OCI-LY7 (cell line): Measurements from ENCODE around the gene CCNC. TPM values are rescaled to one million over a fixed set of nuclear protein-coding genes. Genes with fewer than 3 reads are reported as not detected.

Experiments
- BruUV-seq: library from RNA; stranded (reverse); fragments of 400-500 nt; replicated peaks from 2 replicates; lab custom pipeline; 2021; lab: Mats Ljungman, UMichigan
- CTCF ChIA-PET: fragments of 300-600 bp; sonication (Branson Sonifier 250); formaldehyde crosslinking; loops from one replicate; lab custom pipeline; 2022; ENCODE audit warnings: antibody characterized with exemption; ENCODE audit not compliant: unreplicated experiment; lab: Charles Lee
- POLR2A ChIA-PET: fragments of 300-600 bp; sonication (Branson Sonifier 250); formaldehyde crosslinking; loops from one replicate; lab custom pipeline; 2022; ENCODE audit warnings: antibody characterized with exemption; lab: Charles Lee
- DNase-seq: peaks from one replicate; pipeline ENCODE4 v3.0.0-alpha.2; 2015; ENCODE audit warnings: low spot score
- H2AFZ ChIP-seq: fragments of 200-600 bp; sonication (generic), shearing (Covaris generic); 2 replicates; pipeline ENCODE4 v1.6.1; 2014; ENCODE audit warnings: mild to moderate bottlenecking, antibody characterized with exemption, low read length, moderate library complexity
- H3K27ac ChIP-seq: fragments of 200-600 bp; sonication (generic); 2 replicates; pipeline ENCODE4 v1.5.1; 2014; ENCODE audit warnings: mixed run types, low read depth, mild to moderate bottlenecking, moderate library complexity, low read length, inconsistent platforms; ENCODE audit not compliant: poor library complexity, severe bottlenecking
- H3K36me3 ChIP-seq: fragments of 200-600 bp; sonication (generic); 2 replicates; pipeline ENCODE4 v1.6.1; 2014; ENCODE audit warnings: mild to moderate bottlenecking, antibody characterized with exemption, low read length, moderate library complexity, mixed read lengths; ENCODE audit not compliant: insufficient read depth
- H3K4me1 ChIP-seq: fragments of 200-600 bp; sonication (generic); 2 replicates; pipeline ENCODE4 v1.5.1; 2014; ENCODE audit warnings: mild to moderate bottlenecking, low read length; ENCODE audit not compliant: insufficient read depth, poor library complexity, severe bottlenecking
- H3K4me2 ChIP-seq: fragments of 200-600 bp; sonication (generic); 2 replicates; pipeline ENCODE4 v1.6.1; 2014; ENCODE audit warnings: mild to moderate bottlenecking, low read length
- H3K4me3 ChIP-seq: fragments of 200-600 bp; sonication (generic); 2 replicates; pipeline ENCODE4 v1.5.1; 2014; ENCODE audit warnings: mild to moderate bottlenecking, low read depth, low read length; ENCODE audit not compliant: poor library complexity, severe bottlenecking
- H3K79me2 ChIP-seq: fragments of 200-600 bp; sonication (generic); 2 replicates; pipeline ENCODE4 v1.6.1; 2016; ENCODE audit warnings: low read depth, mild to moderate bottlenecking, low read length, moderate library complexity, mixed read lengths; ENCODE audit not compliant: insufficient read depth
- H3K9me2 ChIP-seq: fragments of 200-600 bp; sonication (generic); 2 replicates; pipeline ENCODE4 v1.6.1; 2016; ENCODE audit warnings: mild to moderate bottlenecking, low read length, mixed read lengths; ENCODE audit not compliant: insufficient read depth
- H3K9me3 ChIP-seq: fragments of 200-600 bp; sonication (generic); 2 replicates; pipeline ENCODE4 v1.6.1; 2014; ENCODE audit warnings: mild to moderate bottlenecking, mixed run types, low read length, mixed read lengths
- H4K20me1 ChIP-seq: fragments of 200-600 bp; sonication (generic); 2 replicates; pipeline ENCODE4 v1.6.1; 2014; ENCODE audit warnings: mild to moderate bottlenecking, antibody characterized with exemption, low read length, moderate library complexity, mixed read lengths; ENCODE audit not compliant: insufficient read depth
- CTCF ChIP-seq: fragments of 200-600 bp; sonication (generic); conservative IDR thresholded peaks from 2 replicates; pipeline ENCODE4 v1.5.1; 2014; ENCODE audit warnings: mild to moderate bottlenecking, antibody characterized with exemption, low read length, moderate library complexity, mixed read lengths
- EZH2phosphoT487 ChIP-seq: fragments of 200-600 bp; sonication (generic); IDR thresholded peaks from 2 replicates; pipeline ENCODE4 v1.6.1; 2018; ENCODE audit warnings: low read depth, borderline replicate concordance, mild to moderate bottlenecking, mixed run types, antibody characterized with exemption, low read length, moderate library complexity, mixed read lengths
- intact Hi-C: fragments of 100-400 bp; cut with micrococcal nuclease; formaldehyde crosslinking; loops from one replicate; pipeline ENCODE4 v1.10.0; 2022; ENCODE audit not compliant: unreplicated experiment
- total RNA-seq, 2 experiments: library from RNA; depleted of rRNA in 1 of 2; stranded (reverse); fragments of >200 nt in 1 of 2; shearing (Covaris generic) in 1 of 2; gene quantifications; 2 replicates each; pipeline ENCODE4 v1.2.3, GENCODE V29; 2014 to 2022

Gene CCNC
- total RNA-seq, 2 experiments from 2014 or later, result 58.4 to 91.9 TPM

- peak overlapping the region; percentile 82 for H3K4me3 ChIP-seq
- CTCF ChIA-PET, result interaction anchor here (1.0 kb wide), 1 partner anchor 26 kb away, joined by 4 read pairs; no protein-coding TSS in a partner anchor
- BruUV-seq, result TSS peak; percentile 72
- peaks cover 19% of the 10 kb centered on the region for H3K4me1 ChIP-seq
- intact Hi-C loops, result loop anchor here (1.0 to 2.0 kb wide), 2 partner anchors 47 to 96 kb away; partner anchors contain the start of genes CCNC and PNISR
- H3K79me2 ChIP-seq, result no peaks in the 10 kb centered on the region
- H3K4me2 ChIP-seq, result peak overlapping the region; percentile 79
- TF ChIP-seq CTCF (peak; percentile 88), EZH2phosphoT487 (no peak)
- H3K36me3 ChIP-seq, result no peaks in the 10 kb centered on the region
- peak overlapping the region; percentile 60 for H3K27ac ChIP-seq
- no peaks in the 10 kb centered on the region for H3K9me2 ChIP-seq
- no peaks in the 10 kb centered on the region for H3K9me3 ChIP-seq
- DNase-seq, result peak; percentile 81
- peak overlapping the region; percentile 78 for H2AFZ ChIP-seq
- no peaks in the 10 kb centered on the region for H4K20me1 ChIP-seq
- POLR2A ChIA-PET, result interaction anchor here (0.6 to 3.8 kb wide), 6 partner anchors 10 to 47 kb away, joined by 3 to 25 read pairs (median 5); partner anchors contain the start of gene CCNC
Measured at GRCh38 chr6:99520855-99521632, 47.4 kb downstream of the CCNC start.

GRCh38 chr6:99519446-99519845 is 49.0 kb downstream of the CCNC start:
- ChIA-PET CTCF (no interaction called here), POLR2A (interaction anchor here (0.7 to 3.8 kb wide), 5 partner anchors 10 to 99 kb away, joined by 3 to 25 read pairs (median 3); partner anchors contain the start of gene CCNC)
- intact Hi-C loops, result no loop called here
- Histone ChIP-seq H3K4me3 (no peak overlapping the region), H3K4me1 (peaks cover 22% of the 10 kb centered on the region), H4K20me1 (0 out of 2 replicates have a peak, but pooled peaks cover 1% of the 10 kb centered on the region), H2AFZ (no peak overlapping the region), H3K27ac (no peak overlapping the region), H3K9me2 (no peaks in the 10 kb centered on the region), H3K4me2 (no peak overlapping the region), H3K79me2 (peaks cover 3% of the 10 kb centered on the region; the same call in 1 of the 2 replicates), H3K36me3 (no peaks in the 10 kb centered on the region), H3K9me3 (no peaks in the 10 kb centered on the region)
- TF ChIP-seq EZH2phosphoT487 (no peak), CTCF (no peak)
- DNase-seq, result no peak
- BruUV-seq, result no TSS peak
